GM18505 (cell line): Measurements from ENCODE around the gene TSHR.

ENCODE experiments used
- ATAC-seq: cut with Tn5 transposase; IDR thresholded peaks from one replicate; pipeline ENCODE4 v1.9.1; 2021; ENCODE audit not compliant: unreplicated experiment
- POLR2A ChIP-seq: IDR thresholded peaks from 4 replicates; pipeline ENCODE4 v1.6.1; 2011; ENCODE audit warnings: borderline replicate concordance; ENCODE audit not compliant: insufficient read depth, insufficient read length; ENCODE audit errors: extremely low read depth

TSHR gene

DNA sequence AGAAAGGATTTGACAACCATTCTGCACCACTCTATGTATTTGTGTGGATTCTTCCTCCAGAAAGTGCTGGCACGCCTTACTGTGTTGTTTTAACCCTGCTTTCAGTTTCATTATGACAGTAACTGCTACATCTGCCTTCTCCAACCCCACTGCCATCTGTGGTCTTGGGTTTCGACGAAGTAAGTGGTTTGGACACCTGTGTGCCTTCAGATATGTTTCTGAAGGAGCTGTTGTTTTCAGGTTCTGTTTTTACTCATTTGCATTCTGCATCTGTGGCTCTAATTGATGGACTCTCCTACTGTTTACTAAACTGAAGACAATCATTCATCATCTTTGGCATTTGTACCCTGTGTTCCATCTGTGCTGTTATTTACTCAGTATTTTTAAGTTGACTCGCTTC is 4.1 kb downstream of the TSHR start:
- no peak for TF ChIP-seq POLR2A

DNA sequence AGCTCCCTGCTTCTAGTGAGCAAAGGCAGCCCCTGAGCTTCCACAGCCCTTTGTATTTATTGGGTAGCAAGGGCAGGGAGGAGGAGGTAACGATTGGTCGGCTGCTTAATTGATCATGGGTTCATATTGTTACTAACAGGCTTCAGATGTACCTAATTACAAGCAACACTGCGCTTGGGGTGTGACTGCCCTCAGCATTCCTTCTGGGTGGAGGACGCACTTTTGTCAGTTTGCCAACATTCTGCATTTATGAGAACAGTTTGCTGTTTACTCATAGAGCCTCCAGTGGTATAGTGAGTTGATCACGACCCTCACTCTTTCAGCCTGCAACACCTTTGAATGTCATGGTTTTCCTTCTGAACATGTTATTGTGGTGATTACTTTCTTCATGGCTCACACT is 9.6 kb downstream of the TSHR start:
- ATAC-seq: no peak
- no peak for TF ChIP-seq POLR2A

More for the DNA sequence above, 4.1 kb downstream of the TSHR start:
- peak; percentile 99 for ATAC-seq

DNA sequence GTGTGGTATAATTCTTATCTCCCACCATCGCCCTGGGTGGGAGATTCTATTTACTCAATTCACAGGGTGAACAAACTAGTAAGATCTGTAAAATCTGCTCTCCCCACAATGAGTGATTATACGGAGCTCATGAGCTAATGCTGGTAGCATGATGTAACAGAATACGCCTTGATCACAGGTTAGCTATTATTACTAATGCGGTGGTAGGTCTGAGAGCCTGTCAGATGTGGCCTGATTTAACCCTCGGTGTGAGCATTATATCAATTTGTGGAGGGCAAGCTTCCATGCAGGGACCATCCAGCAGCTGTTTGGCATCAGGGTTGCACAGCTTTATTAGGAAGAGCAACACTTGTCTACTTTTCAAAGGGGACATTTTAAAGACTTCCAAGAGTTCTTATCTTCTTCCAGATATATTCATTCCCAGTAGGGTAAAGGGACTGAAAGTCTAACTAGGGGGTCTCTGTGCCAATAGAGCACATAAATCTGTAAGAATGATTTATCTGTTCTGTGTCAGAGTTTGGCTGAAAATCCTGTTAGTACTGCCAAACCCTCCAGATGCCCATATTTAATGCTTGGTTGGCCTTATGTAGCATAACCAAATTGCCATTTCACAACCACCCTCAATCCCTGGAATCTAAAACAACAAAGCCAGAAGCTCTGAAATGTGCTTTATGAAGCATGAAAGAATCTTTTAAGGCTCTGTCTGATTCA is 18.7 kb downstream of the TSHR start:
- no peak for ATAC-seq
- no peak for TF ChIP-seq POLR2A

DNA sequence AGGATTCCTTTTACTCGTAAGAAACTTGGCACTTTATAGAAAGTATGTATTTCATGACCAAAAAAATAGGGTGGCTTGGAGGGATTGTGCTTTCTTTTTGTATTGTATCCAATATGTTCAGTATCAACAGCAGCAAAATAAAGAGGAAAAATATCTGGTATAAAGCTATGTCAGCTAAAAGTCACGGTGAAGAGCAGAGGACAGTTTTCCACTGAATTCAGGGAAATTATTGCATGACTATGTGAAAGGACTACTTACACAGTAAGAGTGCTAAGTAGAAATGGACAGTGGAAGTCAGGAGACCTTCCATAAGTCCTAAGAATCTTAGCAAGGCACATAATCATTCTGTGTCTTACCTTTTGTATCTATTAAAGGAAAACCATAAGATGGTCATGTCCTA is 19.3 kb downstream of the TSHR start:
- ATAC-seq: no peak

DNA sequence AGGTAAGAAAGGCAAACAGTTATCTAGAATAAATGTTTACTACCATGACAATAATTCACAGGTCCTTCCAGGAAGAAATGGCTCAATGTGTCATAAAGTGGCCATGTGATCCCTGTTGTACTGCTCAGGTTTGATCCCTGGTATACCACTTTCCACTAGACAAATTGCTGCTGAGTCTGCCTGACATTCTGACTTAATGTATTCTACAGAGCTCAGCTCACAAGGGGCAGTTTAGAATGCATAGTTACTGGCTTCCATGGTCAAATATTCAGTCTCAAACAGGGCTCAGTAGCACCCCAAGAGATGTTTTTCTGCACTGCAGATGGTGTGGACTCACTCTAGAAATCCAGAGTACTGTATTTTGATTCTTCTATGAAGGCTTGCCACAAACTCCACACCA is 21.8 kb downstream of the TSHR start:
- ATAC-seq: no peak
- TF ChIP-seq POLR2A: no peak

More for the DNA sequence above, 19.3 kb downstream of the TSHR start:
- TF ChIP-seq POLR2A: no peak

DNA sequence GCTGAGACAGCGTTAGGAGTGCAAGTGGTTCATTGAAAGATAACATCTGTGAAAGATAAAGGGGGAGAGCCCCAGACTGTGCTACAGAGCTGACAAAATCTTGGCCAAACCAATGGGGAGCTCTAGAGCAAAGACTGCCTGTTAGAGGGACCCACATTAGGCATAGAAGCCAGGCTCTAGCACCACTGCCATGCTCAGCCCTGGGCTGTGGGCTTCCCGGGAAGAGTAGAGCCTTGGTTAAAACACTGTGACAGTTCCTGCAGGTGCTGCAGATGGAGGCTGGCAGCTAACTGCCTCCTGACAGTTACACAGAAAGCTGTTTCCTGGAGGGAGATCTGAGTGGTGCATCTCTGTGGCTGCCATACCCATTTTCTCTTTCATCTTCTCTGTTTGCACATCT is 23.0 kb downstream of the TSHR start:
- ATAC-seq: no peak
- TF ChIP-seq POLR2A: no peak

DNA sequence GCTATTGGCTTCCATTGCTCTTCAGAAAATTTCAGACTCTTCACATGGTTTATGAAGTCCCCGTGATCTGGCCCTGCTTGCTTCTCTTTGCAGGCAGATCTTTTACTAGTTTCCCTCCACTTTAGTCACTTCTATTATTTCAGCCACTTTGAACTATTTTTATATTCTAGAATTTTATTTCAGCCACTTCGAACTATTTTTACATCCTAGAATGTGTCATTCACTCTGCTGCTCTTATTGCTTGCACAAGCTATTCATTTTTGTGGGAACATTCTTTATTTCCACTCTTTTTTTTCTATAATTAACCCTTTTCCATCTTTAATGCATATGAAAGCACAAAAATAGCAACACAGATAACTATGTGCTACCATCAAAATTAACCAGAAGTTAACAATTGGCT is 24.5 kb downstream of the TSHR start:
- no peak for TF ChIP-seq POLR2A
- no peak for ATAC-seq

DNA sequence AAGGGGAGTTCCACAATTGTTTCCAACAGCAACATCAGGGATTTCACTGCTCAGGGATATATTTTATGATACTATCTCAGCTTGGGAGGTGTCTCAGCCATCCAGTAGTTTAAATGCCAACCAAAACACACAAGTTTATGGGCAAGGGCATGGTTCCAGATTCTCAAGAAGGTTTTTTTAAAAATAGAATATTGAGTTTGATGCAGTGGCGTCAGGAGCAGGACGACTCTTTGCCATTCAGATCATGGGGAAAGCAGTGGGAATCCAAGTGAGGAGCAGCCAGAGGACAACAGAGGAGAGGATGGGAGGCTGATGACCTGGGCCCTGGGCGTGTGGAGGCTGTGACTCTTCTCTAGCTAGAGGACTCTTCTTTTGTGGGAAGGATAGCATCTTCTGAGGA is 25.7 kb downstream of the TSHR start:
- TF ChIP-seq POLR2A: no peak
- no peak for ATAC-seq

DNA sequence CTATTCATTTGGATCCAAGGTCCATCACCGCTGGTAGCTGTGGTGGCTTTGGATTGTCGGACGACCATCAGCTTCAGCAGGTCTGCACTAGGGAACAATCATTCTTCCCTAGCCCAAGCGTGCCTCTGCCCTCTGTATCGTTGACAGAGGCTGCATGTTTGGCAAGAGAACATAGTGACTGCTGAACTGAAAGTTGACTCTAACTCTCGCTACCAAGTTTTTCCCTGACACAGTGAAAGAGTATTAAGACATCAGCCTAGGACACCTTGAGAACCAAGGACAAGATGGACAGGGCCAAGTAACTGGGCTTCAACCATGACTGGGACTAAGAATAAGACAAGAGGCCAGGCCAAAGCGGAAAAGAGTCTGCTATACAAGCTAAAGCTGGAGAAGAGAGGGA is 26.3 kb downstream of the TSHR start:
- no peak for ATAC-seq
- no peak for TF ChIP-seq POLR2A

DNA sequence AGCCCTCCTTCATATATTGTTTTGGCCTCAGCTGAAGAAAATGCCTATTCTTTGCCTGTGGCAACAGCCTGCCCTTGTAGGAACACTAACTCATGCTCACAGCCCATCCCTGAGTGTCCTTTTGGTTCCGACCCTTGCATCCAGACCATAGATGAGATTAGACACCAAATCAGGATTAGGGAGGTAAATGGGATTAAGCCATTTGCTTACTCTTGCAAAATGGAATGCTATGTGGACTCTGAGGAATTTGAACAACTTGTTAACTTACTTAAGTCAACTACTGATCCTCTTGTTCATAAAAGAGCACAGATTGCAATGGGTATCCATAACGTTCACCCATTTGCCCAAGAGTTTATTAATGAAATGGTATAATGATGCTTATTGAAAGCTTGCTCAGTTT is 27.3 kb downstream of the TSHR start:
- no peak for ATAC-seq
- TF ChIP-seq POLR2A: no peak

DNA sequence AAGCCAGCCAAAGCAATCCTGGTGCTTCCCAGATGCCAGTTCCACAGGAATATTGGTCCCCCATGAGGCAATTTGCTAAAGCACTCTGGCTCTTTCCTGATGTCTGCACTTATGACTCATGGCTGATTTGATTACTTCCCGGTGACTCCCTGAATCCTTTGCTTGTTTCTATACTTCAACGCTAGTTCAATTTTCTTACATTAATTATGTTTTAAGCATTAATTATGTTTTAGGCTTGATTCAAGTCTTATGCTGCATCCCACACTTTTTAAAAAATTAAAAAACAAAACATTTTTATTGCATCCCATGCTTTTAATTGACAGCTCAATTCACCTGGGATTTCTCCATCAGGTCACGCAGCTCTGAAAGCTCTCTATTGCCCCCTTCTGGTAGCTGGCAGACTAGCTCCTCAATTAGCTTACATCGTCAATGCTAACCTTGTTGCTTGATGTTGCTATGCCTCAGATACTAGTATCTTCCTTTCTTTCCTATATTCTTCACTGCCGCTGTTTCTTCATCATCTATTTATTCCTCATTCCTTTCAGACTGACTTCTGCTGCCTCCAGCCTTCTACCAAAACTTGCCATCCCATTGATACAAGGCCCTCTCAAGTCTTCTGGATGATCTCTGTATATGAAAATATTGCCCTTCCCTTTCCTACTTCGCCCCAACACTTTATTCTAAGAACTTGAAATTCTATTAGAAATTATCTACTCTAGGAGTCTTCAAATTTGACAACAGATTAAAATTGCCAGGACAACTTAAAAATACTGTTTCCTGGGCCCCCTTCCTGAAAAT is 32.0 kb downstream of the TSHR start:
- no peak for ATAC-seq

DNA sequence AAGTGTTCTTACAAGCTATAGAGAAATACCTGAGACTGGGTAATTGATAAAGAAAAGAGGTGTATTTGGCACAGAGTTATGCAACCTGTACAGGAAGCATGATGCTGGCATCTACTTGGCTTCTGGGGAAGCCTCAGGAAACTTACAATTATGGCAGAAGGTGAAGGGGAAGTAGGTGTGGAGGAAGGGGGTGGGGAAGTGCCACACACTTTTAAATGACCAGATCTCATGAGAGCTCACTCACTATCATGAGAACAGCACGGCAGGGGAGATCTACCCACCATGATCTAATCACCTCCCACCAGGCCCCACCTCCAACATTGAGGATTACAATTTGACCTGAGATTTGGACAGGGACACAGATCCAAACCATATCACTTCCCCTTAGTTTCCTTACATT is 32.8 kb downstream of the TSHR start:
- no peak for ATAC-seq

More for the DNA sequence above, 32.0 kb downstream of the TSHR start:
- TF ChIP-seq POLR2A: no peak

DNA sequence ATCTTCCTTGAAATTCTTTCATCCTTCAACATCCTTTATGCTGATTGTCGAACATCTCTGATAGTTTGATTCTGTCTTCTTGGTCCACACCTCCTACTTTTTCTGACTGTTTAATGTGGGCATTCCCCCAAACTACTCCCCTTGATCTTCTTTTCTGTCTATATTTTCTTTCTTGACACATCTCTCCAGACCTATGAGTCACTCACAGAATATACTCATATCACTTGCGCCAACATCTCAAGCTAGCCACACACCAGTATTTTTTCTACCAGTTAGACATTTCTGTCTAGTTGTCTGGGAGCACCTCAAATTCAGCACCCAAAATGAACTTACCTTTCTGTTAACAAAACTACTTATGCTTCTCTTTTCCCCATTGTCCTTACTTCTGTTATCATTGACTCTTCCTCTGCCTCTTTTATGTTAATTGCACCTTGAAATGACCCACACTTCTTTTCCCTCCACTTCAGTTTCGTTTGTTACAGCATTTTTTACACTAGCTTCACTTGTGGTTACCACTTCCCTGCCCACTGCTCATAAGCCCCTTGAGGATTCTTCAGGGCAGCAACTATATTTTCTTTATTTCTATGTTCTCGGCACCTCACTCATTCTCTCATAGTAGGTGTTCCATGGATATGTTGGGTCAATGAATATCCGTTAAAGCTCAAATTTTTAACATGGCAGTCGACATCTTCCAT is 33.5 kb downstream of the TSHR start:
- TF ChIP-seq POLR2A: no peak
- ATAC-seq: no peak

More for the DNA sequence above, 32.8 kb downstream of the TSHR start:
- TF ChIP-seq POLR2A: no peak
